Esophagus mucosa (tissue), 1 donor: ENCODE results near the gene ABRACL. TPM values are rescaled to one million over a fixed set of nuclear protein-coding genes. Genes with fewer than 3 reads are reported as not detected.
"Not testable (repeated sequence)": the region's sequence is repeated elsewhere in the genome, so short reads cannot be mapped to it uniquely, and the experiment has no call there.

Experiments
- ATAC-seq: fragments of 200-7000 bp; cut with Tn5 transposase; one replicate; pipeline ENCODE4 v1.9.1; 2020
- total RNA-seq: library from RNA; stranded (reverse); gene quantifications from one replicate; pipeline ENCODE4 v1.2.4, GENCODE V29; 2023
- donor health status: DM: yes; HTN: yes; CAD: no.

ABRACL gene
- total RNA-seq, 1 donor from 2014 or later = 36.4 TPM

DNA sequence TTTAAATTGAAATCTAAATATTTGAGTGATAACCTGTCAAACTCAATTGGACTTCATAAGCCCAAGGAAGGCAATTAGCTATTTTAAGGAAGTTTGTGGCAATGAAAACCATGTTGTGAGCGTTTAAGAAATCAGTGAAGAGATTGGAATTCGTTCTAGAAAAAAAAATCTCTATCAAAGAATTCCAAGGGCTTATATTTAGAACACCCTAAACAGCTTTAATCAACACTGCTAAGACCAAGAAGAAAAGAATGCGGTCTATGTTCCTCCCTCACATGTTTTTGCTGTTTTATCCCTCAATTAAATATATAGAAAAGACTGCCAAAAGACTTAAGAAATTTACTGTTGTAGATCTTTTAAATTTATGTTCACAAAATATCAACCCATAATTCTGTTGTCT, 16.6 kb upstream of the ABRACL start:
- no peak for ATAC-seq

DNA sequence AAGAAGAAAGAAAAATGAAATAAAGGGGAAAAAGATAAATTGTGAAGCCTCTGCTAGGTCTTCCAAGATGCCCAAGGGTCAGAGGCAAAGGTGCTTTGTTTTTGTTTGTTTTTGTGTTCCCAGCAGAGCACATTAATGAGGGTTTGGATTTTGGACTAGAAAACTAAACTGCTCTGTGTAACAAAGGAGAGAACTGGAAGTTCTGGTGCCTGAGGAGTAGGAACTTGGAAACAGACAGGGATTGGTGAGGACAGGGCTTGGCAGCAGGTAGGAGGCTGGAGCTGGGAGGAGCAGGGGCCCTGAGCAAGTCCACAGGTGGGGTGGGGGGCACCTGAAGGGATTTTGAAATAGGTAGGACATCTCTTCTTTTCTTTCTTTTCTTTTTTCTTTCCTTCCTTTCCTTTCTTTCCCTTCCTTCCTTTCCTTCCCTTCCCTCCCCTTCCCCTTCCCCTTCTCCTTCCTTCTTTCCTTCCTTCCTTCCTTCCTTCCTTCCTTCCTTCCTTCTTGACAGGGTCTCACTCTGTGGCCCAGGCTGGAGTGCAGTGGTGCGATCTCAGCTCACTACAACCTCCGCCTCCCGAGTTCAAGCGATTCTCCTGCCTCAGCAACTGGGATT, 15.3 kb upstream of the ABRACL start:
- ATAC-seq = no peak

DNA sequence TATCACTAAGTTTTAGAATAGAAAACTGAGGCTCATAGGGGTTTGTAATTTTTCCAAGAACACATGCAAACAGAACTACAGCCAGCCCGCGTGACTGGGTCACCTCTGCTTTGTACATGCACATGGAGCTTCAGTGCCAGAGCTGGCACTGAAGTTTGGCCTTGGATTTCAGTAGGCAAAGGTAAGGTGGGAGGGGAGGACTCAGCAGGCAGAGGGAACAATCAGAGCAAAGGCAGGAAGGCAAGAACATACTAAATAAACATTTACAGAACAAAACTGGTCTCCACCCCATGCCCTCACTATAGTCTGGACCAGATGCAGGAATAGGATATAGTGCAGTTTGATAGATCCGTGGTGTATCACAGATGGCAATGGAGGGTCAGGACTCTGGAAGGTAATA, 13.6 kb upstream of the ABRACL start:
- ATAC-seq = no peak

DNA sequence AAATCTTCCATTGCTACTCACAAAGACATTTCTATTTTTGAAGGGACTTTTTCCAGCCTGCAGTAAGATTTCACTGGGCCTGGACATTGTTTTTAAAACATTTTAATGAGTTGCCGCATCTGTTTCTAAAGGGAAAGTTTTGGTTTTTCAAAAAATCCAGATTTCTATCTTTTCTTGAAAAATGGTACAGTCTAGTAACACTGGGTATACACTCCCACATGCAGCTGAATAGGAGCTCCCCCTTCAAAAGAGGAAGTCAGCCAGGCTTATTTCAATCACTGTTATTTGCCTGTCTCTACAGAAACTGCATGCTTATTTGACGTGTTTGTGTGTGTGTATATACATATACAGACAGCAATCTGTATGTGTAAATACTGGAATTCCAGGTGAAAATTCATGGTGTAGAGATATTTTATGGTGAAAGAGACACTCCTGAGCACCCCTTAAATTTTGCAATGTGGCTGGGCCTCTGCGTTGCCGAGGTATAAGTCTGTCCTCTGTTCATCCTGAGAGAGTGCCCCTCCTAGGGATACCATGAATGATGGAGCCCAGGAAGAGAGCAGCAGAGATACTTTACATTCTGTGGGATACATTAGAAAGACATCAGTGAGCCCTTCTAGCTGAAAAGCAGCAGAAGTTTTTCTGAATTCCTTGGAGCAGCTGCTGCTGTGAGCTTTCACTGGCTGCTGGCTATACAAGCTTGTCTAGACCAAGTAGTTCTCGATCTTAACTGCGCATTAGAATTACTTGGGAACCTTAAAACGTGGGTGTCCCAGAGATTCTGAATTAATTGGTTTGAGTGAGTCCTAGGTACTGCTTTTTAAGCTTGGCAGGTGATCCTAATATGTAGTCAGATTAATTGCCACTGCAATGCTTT, 12.0 kb upstream of the ABRACL start:
- ATAC-seq = no peak

DNA sequence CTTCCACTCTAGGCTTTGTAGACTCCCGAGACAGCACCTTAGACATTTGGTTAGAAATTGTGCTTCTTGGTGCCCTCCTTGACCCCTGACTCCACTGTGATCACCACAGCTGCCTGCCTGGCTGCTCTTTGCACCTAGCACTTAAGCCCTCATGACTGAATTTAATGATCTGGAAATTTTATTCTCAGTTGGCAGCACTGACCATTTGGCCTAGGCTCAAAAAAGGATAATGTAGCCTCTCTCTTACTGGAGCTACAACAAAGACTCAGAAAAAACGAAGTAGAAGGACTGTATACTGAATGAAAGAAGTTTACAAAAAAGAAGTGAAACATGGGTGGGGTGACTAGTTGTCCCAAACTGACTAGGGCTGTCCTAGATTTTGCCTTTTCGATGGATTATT, 11.3 kb upstream of the ABRACL start:
- ATAC-seq = no peak

DNA sequence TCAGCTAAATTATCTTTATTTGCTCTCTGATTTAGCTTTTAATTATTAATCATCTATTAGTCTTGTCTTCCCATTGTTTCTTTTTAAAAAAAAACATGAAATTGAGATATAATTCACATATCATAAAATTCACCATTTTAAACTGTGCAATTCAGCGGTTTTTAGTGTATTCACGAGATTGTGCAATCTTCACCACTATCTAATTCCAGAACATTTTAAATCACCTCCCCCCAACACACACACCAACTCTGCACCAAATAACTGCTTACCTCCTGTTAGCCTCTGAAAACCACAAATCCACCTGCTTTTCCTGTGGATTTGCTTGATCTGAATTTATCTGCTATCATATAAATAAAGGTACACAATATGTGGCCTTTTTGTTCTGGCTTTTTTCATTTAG, 8.8 kb upstream of the ABRACL start:
- no peak for ATAC-seq

DNA sequence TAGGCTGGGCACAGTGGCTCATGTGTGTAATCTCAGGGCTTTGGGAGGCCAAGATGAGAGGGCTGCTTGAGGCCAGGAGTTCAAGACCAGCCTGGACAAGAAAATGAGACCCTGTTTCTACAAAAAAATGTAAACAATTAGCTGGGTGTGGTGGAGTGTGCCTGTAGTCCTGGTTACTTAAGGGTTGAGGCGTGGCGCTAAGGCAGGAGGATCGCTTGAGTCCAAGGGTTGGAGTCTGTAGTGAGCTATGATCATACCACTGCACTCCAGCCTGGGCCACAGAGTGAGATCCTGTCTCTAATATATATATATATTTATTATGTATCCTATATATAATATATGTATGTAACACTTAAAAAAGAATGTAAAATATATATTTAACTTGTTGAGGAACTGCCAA, 7.9 kb upstream of the ABRACL start:
- no peak for ATAC-seq

DNA sequence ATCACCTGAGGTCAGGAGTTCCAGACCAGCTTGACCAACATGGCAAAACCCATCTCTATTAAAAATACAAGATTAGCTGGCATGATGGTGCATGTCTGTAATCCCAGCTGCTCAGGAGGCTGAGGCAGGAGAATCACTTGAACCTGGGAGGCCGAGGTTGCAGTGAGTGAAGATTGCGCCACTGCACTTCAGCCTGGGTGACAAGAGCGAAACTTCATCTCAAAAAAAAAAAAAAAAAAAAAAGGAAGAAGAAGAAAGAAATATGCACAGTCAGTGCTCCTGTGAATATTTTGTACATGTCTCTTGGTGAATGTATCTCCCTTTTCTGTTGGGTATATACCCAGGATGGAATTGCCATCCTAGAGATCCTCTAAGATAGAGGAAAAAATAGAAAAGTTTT, 3.1 kb upstream of the ABRACL start:
- not testable (repeated sequence) for ATAC-seq

DNA sequence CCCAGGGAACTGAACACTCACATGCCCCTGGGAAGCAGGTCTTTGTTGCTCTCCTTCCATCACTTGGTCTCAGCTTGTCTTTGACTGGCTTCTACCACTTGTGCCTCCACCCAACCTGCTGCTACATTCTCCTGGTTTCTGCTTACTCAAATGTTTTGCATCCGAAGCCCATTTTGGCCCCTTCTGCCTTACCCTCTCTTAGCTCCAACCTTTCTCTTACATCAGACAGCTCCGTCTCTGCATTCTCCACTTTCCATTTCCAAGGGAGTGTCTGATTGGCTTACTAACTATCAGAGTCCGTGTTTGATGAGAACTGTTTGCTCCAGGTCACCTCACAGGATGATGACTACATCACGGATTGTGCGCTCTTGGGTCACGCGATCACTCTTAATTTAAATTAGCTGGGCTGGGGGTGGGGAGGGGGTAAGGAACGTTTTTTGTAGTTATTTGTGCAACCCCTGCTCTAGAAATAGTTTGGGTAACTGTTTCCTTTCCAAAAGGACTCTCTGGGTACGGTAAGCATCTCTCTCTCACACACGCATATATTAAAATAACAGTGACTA, 844 bp upstream of the ABRACL start:
- ATAC-seq = peak; percentile 30

DNA sequence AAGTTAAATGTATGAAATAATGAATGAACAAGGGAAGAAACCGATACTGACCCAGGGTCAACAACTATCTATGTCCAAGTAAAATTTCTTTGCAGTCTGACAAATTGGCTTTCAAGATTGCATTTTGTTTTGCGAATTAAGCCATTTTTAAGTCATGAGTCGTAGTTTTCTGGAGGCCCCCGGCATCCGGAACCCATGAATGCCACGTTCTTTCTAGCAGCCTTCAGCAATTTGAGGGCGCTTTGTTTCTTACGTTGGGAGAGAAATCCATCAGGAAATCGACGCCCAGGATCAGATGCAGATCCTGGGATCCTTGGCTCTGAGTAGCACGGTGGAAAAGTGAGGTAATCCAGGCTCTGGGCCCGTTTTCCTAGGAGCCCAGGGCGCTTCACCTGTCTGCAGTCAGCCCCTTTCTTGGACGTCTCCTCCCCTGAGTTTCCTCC, 309 bp upstream of the ABRACL start:
- no peak for ATAC-seq

DNA sequence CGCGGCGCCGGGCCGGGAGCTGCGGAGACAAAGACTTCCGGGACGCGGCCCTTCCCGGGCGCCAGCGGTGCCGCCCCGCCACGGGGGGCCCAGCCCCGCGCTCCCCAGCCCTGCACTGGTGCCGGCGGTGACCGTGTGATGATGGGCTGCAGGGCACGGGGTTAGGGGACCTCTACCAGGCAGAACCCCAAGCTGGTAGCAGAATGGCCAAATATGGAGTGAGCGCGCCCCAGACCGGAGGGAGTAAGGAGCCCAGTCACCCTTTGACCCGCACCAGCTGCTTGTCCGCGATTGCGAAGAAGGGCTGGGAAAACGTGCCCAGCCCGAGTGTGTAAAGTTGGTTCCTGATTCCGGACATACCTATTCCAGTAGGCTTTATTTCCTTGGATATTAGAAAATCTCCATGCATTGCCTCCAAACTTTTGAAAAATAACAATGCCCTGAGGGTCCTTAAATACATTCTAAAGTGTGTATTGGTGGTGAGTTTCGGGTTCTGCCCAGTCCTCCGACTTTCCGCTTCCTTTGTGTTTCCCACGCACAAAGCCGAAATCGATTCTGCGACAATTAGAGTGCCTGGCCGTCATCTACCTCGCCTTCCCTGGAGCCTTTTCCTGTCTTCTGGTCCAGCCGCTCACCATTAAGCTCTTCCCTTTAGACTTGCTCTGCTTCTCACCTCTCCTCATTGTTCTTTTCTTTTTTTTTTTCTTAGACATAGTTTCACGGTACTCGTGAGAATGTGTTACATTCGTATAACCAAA, 1.1 kb downstream of the ABRACL start:
- ATAC-seq = peak; percentile 52

DNA sequence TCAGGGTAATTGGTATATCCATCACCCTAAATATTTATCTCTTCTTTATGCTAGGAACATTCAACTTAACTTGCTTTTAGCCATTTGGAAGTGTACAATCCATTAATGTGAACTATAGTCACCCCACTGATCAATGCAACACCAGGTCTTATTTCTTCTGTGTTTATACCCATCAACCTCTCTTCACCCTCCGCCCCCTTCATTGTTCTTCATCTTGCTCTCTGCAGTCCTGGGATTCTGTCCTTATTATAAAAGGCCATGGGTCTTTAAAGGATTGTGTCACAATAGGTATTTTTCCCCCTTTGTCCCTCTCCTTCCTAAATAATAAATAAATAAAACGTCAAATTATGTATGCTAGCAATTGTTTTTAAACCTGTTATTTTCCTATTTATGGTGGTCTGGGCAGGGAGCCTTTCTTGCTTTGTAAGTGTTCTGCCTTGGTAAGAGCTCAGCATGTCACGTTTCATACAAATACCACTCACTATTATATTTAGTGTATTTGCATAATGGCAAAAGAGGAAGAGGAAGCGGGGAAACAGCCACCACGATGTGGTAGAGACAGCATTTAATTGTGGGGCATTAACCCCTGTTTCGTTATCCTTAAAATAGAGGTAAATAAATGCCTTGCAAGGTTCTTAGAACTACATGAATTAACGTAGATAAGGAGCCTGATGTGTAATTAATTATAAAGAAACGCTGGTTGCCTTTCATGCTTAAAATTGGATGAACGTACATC, 1.9 kb downstream of the ABRACL start:
- ATAC-seq = no peak

DNA sequence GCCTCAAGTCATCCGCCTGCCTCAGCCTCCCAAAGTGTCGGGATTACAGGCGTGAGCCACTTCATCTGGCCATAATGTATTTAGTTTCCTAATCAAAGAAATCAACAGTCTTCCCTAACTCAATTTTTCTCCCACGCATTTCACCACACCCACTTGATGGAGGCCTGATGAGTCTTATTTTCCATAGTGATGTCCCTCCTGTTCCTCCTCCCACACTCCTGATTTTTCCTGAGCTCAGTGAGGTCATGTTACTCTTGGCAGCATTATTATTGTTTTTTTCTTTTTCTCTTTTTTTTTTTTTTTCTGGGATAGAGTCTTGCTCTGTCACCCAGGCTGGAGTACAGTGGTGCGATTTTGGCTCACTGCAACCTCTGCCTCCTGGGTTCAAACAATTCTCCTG, 8.9 kb downstream of the ABRACL start:
- ATAC-seq = no peak

DNA sequence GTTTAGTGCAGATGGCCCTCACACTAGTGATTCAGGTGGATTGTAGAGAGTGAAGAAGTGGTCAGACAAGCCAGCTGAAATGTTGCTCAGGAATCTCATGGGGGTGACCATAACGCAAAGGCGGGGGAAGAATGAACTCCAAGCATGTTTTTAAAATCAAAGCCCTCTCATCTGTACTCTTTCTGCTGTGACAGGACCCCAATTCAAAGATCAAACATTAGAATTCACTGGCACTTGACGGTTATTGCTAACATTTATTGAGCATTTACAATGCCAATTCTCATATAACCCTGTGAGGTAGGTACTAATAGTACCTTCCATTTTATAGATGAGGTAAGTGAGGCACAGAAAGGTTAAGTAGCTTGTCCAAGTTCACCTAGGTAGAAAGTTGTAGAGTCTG, 15.7 kb downstream of the ABRACL start:
- no peak for ATAC-seq

DNA sequence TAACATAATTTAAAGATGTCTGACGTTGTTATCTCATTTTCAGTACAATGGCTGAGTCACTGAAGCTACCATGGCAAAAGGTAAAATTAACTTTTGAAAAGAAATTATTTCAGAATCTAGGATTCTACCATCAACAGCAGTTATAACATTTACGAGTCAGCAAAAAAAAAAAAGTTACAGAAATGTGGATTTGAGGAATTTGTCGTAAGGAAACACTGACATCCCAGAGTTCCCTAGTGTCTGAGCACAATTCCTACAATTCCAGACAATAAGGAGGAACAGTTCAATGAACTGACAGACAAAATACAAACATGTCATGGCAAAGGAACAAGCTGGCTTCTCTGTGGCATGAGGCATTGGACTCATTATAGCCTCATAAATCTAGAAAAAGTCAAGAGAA, 19.1 kb downstream of the ABRACL start:
- ATAC-seq = no peak

DNA sequence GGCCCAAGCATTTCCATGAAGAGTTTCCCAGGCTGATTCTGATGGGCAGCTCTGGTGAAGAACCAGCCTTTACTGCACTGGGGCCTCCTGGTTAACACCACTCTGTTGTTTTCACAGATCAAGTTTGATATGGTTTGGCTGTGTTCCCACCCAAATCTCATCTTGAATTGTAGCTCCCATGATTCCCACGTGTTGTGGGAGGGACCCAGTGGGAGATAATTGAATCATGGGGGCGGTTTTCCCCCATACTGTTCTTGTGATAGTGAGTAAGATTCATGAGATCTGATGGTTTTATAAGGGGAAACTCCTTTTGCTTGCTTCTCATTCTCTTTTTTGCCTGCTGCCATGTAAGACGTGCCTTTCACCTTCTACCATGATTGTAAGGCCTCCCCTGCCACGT, 20.4 kb downstream of the ABRACL start:
- ATAC-seq = not testable (repeated sequence)

DNA sequence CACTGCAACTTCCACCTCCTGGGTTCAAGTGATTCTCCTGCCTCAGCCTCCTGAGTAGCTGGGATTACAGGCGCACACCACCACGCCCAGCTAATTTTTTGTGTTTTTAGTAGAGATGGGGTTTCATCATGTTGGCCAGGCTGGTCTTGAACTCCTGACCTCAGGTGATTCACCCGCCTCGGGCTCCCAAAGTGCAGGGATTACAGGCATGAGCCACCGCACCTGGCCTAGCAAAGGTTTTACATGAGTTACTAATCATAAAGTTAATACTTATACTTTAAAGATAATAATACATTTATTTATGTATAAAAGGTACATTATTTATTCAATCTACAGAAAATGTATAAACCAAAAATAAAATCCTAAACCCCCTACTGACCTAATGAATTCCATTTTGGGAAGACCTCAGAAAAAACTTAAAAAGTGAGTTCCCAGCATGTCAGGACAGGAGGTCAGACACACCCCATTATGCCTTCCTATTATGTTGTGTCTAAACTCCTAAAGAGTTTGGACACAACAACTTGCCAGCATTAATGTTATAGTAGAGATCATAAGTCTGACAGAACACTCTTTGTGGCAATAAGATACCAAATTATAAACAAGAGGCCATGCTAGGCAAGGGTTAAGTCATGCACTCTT, 21.7 kb downstream of the ABRACL start:
- peak; percentile 87 for ATAC-seq

DNA sequence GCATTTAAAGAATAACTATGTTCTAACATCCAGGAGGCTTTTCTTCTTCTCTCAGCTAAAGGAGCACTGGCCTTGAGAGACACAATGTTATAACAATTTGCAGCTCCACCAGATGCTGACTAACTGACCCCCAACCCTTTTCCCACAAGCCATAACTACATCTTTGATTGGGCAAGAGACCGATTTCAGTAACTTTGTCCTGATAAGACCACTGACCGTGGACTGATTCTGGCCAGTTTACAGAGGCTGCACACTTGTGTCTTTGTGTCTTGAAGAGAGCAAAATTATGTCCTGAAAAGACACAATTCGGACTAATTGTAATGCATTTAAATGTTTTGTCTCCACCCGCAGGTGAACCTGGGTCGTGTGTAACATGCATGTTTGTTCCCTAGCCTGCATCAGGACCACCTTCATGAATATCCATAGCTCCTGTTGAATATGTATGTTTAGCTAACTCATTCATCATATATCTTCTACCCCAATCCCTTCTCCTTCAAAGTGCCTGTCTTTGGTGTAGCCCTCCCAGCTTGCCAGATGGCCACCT, 22.3 kb downstream of the ABRACL start:
- no peak for ATAC-seq

DNA sequence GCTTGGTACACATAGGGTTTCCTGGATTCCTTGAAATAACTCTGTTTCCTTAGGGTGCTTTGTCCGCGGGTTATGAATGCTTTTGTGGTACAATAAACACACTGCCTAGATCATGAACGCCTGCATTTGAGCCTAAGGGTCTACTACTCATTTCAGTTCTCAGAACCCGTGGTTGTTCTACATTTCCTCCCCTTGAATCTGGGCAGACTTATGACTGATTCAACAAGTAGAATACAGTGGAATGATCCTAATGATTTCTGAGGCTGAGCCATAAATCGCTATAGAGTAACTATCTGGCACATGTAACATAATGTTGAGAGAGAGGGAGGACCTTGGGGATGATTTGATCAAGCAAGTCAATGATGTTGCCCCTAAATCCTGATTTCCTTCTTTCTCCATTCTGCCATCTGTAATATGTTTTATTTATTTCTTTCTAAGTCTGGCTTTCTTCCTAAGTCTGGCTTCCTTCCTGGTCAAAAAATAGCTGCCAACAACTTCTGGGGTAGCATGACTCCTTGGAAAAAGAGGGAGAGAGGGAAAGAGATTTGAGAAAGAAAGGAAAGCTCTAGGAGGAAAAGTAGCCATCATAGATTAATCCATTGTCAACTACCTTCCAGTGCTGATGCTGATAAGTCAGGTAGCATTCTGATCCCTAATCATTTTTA, 23.0 kb downstream of the ABRACL start:
- ATAC-seq = no peak

DNA sequence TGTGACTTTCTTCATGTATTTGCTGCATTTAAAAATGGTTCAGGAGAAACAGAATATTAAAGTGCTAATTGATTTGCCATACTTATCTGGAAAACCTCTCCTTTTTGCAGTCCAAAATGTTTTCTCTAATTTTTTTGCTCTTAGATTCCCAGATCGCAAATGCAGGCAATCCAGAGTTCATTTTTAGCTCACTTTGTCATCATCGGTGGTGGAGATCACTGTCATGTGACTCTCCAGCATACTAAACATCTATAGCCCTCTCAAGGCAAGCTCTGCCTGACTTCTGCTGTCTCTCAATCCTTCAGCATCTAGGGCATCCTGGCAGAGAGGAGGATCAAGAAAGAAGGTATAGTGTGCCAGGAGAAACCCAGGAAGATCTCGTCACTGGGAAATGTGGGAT, 24.8 kb downstream of the ABRACL start:
- ATAC-seq = no peak

DNA sequence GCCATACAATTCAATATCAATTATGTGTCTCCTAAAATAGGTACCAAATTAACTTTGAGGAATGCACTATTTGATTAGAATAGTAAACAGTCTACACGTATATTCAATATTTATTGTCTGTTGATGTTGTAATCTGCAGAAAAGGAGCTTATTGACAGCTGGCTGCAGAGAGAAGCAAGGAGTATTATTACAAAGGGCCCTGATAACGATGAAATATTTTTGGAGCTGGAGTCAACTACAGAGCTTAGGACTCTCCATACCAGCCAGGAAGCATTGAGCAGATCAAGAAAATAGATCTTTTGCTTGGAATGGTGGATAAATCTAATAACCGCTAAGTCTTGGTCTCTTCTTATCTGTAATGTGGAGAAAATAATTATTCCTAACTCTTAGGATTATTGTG, 25.5 kb downstream of the ABRACL start:
- no peak for ATAC-seq
